KMS-11 (cell line): ENCODE results near the gene BRCA1.

Experiments
- H2AFZ ChIP-seq: fragments of 200-600 bp; sonication (generic); 2 replicates; pipeline ENCODE4 v1.6.1; 2016; ENCODE audit warnings: antibody characterized with exemption, mixed run types, low read depth
- H3K27ac ChIP-seq: fragments of 200-600 bp; sonication (generic); 2 replicates; pipeline ENCODE4 v1.6.1; 2016; ENCODE audit warnings: mild to moderate bottlenecking, mixed run types
- H3K27me3 ChIP-seq: fragments of 200-600 bp; sonication (generic); 2 replicates; pipeline ENCODE4 v1.6.1; 2017; ENCODE audit warnings: mild to moderate bottlenecking, low read depth, mixed run types, moderate library complexity; ENCODE audit not compliant: insufficient read depth
- H3K36me3 ChIP-seq: fragments of 200-600 bp; sonication (generic); 2 replicates; pipeline ENCODE4 v1.6.1; 2017; ENCODE audit warnings: mild to moderate bottlenecking, mixed run types; ENCODE audit not compliant: insufficient read depth
- H3K4me1 ChIP-seq: fragments of 200-600 bp; sonication (generic); 2 replicates; pipeline ENCODE4 v1.6.1; 2016; ENCODE audit warnings: mild to moderate bottlenecking, low read depth, mixed run types; ENCODE audit not compliant: poor library complexity, severe bottlenecking
- H3K4me2 ChIP-seq: fragments of 200-600 bp; sonication (generic); 2 replicates; pipeline ENCODE4 v1.7.0; 2016; ENCODE audit warnings: mild to moderate bottlenecking, mixed run types
- H3K4me3 ChIP-seq: fragments of 200-600 bp; sonication (generic); IDR thresholded peaks from 2 replicates; pipeline ENCODE4 v1.6.1; 2017; ENCODE audit warnings: low read depth, low read length, mixed read lengths; ENCODE audit not compliant: insufficient read depth
- H3K79me2 ChIP-seq: fragments of 200-600 bp; sonication (generic); 2 replicates; pipeline ENCODE4 v1.6.1; 2016; ENCODE audit warnings: low read depth, mixed run types; ENCODE audit not compliant: insufficient read depth
- H3K9ac ChIP-seq: fragments of 200-600 bp; sonication (generic); 2 replicates; pipeline ENCODE4 v1.6.1; 2016; ENCODE audit warnings: mild to moderate bottlenecking, mixed run types
- H4K20me1 ChIP-seq: fragments of 200-600 bp; sonication (generic); 2 replicates; pipeline ENCODE4 v1.6.1; 2016; ENCODE audit warnings: mild to moderate bottlenecking, mixed run types; ENCODE audit not compliant: insufficient read depth
- TF ChIP-seq, protein P1 (sequence below): fragments of 200-600 bp; sonication (generic); conservative IDR thresholded peaks from 2 replicates; pipeline ENCODE4 v1.6.1; 2017; ENCODE audit warnings: low read depth, mild to moderate bottlenecking, antibody characterized with exemption, low read length, moderate library complexity, mixed read lengths

BRCA1 gene

GRCh38 chr17:43070257-43070656 lies 54.9 kb downstream of the BRCA1 start:
- TF ChIP-seq, protein P1, sequence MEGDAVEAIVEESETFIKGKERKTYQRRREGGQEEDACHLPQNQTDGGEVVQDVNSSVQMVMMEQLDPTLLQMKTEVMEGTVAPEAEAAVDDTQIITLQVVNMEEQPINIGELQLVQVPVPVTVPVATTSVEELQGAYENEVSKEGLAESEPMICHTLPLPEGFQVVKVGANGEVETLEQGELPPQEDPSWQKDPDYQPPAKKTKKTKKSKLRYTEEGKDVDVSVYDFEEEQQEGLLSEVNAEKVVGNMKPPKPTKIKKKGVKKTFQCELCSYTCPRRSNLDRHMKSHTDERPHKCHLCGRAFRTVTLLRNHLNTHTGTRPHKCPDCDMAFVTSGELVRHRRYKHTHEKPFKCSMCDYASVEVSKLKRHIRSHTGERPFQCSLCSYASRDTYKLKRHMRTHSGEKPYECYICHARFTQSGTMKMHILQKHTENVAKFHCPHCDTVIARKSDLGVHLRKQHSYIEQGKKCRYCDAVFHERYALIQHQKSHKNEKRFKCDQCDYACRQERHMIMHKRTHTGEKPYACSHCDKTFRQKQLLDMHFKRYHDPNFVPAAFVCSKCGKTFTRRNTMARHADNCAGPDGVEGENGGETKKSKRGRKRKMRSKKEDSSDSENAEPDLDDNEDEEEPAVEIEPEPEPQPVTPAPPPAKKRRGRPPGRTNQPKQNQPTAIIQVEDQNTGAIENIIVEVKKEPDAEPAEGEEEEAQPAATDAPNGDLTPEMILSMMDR, result no peak
- Histone ChIP-seq H3K4me3 (no peak overlapping the region), H4K20me1 (no peaks in the 10 kb centered on the region), H3K79me2 (no peaks in the 10 kb centered on the region), H3K4me2 (no peak overlapping the region), H3K36me3 (peaks cover 5% of the 10 kb centered on the region; the same call in 1 of the 2 replicates), H3K9ac (no peak overlapping the region), H3K27ac (no peak overlapping the region), H3K4me1 (no peaks in the 10 kb centered on the region), H2AFZ (no peak overlapping the region), H3K27me3 (no peaks in the 10 kb centered on the region)

DNA sequence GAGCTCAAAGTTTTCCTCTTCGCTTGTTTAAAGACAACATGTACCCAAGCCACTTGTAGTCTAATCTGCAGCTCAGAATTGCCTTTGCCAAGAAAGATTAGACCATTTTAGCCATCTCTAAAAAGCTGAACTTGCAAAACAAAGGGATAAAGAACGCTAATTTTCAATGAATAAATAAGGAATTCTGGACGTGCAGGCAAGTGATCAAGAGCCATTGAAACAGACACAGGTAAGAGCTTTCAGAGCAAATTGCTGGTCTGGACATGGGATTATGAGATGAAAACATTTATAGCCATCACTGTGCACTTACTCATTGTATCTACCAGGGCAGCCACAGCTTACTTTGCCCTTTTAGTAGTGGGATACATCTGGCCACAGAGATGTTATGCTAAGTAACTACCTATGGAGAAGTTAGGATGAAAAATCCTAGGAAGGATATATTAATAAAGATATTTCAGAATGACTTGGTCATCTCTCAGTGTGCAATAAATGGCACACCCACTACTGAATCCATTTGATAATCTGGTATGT lies 55.7 kb downstream of the BRCA1 start:
- H3K36me3 ChIP-seq, result peaks cover 2% of the 10 kb centered on the region; the same call in 1 of the 2 replicates
- no peak overlapping the region for H3K9ac ChIP-seq
- no peaks in the 10 kb centered on the region for H3K27me3 ChIP-seq
- no peaks in the 10 kb centered on the region for H3K79me2 ChIP-seq
- TF ChIP-seq, protein P1, result no peak
- no peak overlapping the region for H2AFZ ChIP-seq
- no peak overlapping the region for H3K4me3 ChIP-seq
- no peaks in the 10 kb centered on the region for H4K20me1 ChIP-seq
- no peak overlapping the region for H3K4me2 ChIP-seq
- no peaks in the 10 kb centered on the region for H3K4me1 ChIP-seq
- H3K27ac ChIP-seq, result no peak overlapping the region

- H3K4me2 ChIP-seq, result no peak overlapping the region
- no peaks in the 10 kb centered on the region for H4K20me1 ChIP-seq
- H3K4me1 ChIP-seq, result no peaks in the 10 kb centered on the region
- no peak overlapping the region for H3K4me3 ChIP-seq
- H3K36me3 ChIP-seq, result no peaks in the 10 kb centered on the region
- no peak overlapping the region for H3K27ac ChIP-seq
- H2AFZ ChIP-seq, result no peak overlapping the region
- no peak overlapping the region for H3K9ac ChIP-seq
- TF ChIP-seq, protein P1, result no peak
- no peaks in the 10 kb centered on the region for H3K27me3 ChIP-seq
- no peaks in the 10 kb centered on the region for H3K79me2 ChIP-seq
Measured at GRCh38 chr17:43068570-43069367, 56.4 kb downstream of the BRCA1 start.

GRCh38 chr17:43062984-43063638 lies 62.1 kb downstream of the BRCA1 start:
- H3K27me3 ChIP-seq, result no peaks in the 10 kb centered on the region
- TF ChIP-seq, protein P1, result no peak
- no peaks in the 10 kb centered on the region for H3K36me3 ChIP-seq
- H3K9ac ChIP-seq, result no peak overlapping the region
- H3K4me2 ChIP-seq, result no peak overlapping the region
- H3K4me3 ChIP-seq, result no peak overlapping the region
- no peak overlapping the region for H2AFZ ChIP-seq
- no peaks in the 10 kb centered on the region for H3K4me1 ChIP-seq
- no peaks in the 10 kb centered on the region for H3K79me2 ChIP-seq
- no peaks in the 10 kb centered on the region for H4K20me1 ChIP-seq
- no peak overlapping the region for H3K27ac ChIP-seq
